H1 (cell line): ENCODE results near the gene SLC27A2. TPM values are rescaled to one million over a fixed set of nuclear protein-coding genes. Genes with fewer than 3 reads are reported as not detected.

Source experiments
- CTCF ChIA-PET: fragments of 300-600 bp; sonication (Branson Sonifier 250); formaldehyde crosslinking; loops from one replicate; lab custom pipeline; 2021; ENCODE audit not compliant: partially characterized antibody; lab: Charles Lee
- POLR2A ChIA-PET: fragments of 300-600 bp; sonication (Branson Sonifier 250); formaldehyde crosslinking; loops from one replicate; lab custom pipeline; 2021; ENCODE audit warnings: inconsistent platforms; ENCODE audit not compliant: partially characterized antibody; lab: Charles Lee
- DNase-seq, 2 experiments: peaks; one replicate each; pipeline versions ENCODE4 v3.0.0 to v3.0.0-alpha.2; 2010 to 2022; ENCODE audit warnings: low spot score in 2 of 2, low read depth in 1 of 2, mixed read lengths in 1 of 2
- FAIRE-seq: peaks from 2 replicates; lab custom pipeline; 2011; peaks lifted over from hg19 to GRCh38; lab: Jason Lieb, UNC
- H2AFZ ChIP-seq: 2 replicates; pipeline ENCODE4 v1.8.1; 2012; ENCODE audit warnings: low read length, inconsistent platforms
- H2AK5ac ChIP-seq: 2 replicates; pipeline ENCODE4 v1.6.1; 2013; ENCODE audit warnings: low read depth, low read length
- H2BK120ac ChIP-seq: replicated peaks from 2 replicates; pipeline ENCODE3; 2013; ENCODE audit warnings: low read depth, low read length, inconsistent platforms
- H2BK12ac ChIP-seq: 2 replicates; pipeline ENCODE4 v1.6.1; 2013; ENCODE audit warnings: low read depth, low read length
- H2BK15ac ChIP-seq: 2 replicates; pipeline ENCODE4 v1.6.1; 2013; ENCODE audit warnings: low read length
- H2BK20ac ChIP-seq: 2 replicates; pipeline ENCODE4 v1.6.1; 2013; ENCODE audit warnings: low read length
- H2BK5ac ChIP-seq: 2 replicates; pipeline ENCODE4 v1.6.1; 2013; ENCODE audit warnings: low read depth, low read length
- H3K14ac ChIP-seq: 2 replicates; pipeline ENCODE4 v1.6.1; 2013; ENCODE audit warnings: inconsistent platforms; ENCODE audit not compliant: insufficient read length
- H3K18ac ChIP-seq: 2 replicates; pipeline ENCODE4 v1.6.1; 2013; ENCODE audit warnings: low read length; ENCODE audit errors: extremely low read depth
- H3K23ac ChIP-seq: 2 replicates; pipeline ENCODE4 v1.6.1; 2013; ENCODE audit warnings: inconsistent platforms; ENCODE audit not compliant: insufficient read length
- H3K23me2 ChIP-seq: 2 replicates; pipeline ENCODE4 v1.6.1; 2013; ENCODE audit warnings: low read depth, low read length
- H3K27ac ChIP-seq: 2 replicates; pipeline ENCODE4 v1.6.1; 2011; ENCODE audit warnings: low read depth, low read length, inconsistent platforms
- H3K27me3 ChIP-seq, 4 experiments: replicated peaks in 1 of 4; 1 replicate in 1 of 4; 2 replicates in 3 of 4; pipeline versions ENCODE4 v1.6.1 to v1.8.1; 2011 to 2013; ENCODE audit warnings: low read length in 3 of 4, mild to moderate bottlenecking in 3 of 4, inconsistent platforms in 2 of 4, mixed read lengths in 2 of 4, moderate library complexity in 1 of 4; ENCODE audit not compliant: control insufficient read depth in 3 of 4, insufficient read depth in 3 of 4; ENCODE audit errors: extremely low read depth in 1 of 4
- H3K36me3 ChIP-seq, 4 experiments: 2 replicates each; pipeline versions ENCODE4 v1.6.1 to v1.8.1; 2011 to 2013; ENCODE audit warnings: mild to moderate bottlenecking in 4 of 4, low read length in 3 of 4, moderate library complexity in 2 of 4, control low read depth in 1 of 4, inconsistent platforms in 1 of 4; ENCODE audit not compliant: insufficient read depth in 4 of 4, control insufficient read depth in 2 of 4
- H3K4ac ChIP-seq: replicated peaks from 2 replicates; pipeline ENCODE3; 2013; ENCODE audit warnings: low read length, low read depth, mixed read lengths, inconsistent platforms; ENCODE audit not compliant: insufficient read length
- H3K4me1 ChIP-seq, 4 experiments: replicated peaks in 1 of 4; 1 replicate in 1 of 4; 2 replicates in 3 of 4; pipeline versions ENCODE4 v1.6.1 to v1.8.1; 2011 to 2013; ENCODE audit warnings: low read length in 3 of 4, inconsistent platforms in 2 of 4, mixed read lengths in 1 of 4; ENCODE audit not compliant: insufficient read depth in 4 of 4, control insufficient read depth in 3 of 4
- H3K4me2 ChIP-seq, 2 experiments: 2 replicates each; pipeline versions ENCODE4 v1.6.1 to v1.8.1; 2011 to 2013; ENCODE audit warnings: low read depth in 2 of 2, low read length in 2 of 2, control low read depth in 1 of 2, inconsistent platforms in 1 of 2, mild to moderate bottlenecking in 1 of 2; ENCODE audit not compliant: insufficient read depth in 1 of 2
- H3K4me3 ChIP-seq, 4 experiments: fragments of 200-600, 300-600 bp in 1 of 4; sonication (generic), shearing (Covaris generic), sonication (Bioruptor Twin) in 1 of 4; 2 replicates each; pipeline versions ENCODE4 v1.5.1 to v1.8.1; 2011 to 2016; ENCODE audit warnings: low read length in 4 of 4, low read depth in 3 of 4, control low read depth in 2 of 4, inconsistent platforms in 2 of 4, mild to moderate bottlenecking in 2 of 4, mixed read lengths in 1 of 4, moderate library complexity in 1 of 4; ENCODE audit not compliant: insufficient read depth in 2 of 4; ENCODE audit errors: extremely low read depth in 1 of 4
- H3K56ac ChIP-seq: replicated peaks from 2 replicates; pipeline ENCODE3; 2013; ENCODE audit warnings: low read depth, mild to moderate bottlenecking, mixed read lengths, low read length, inconsistent platforms; ENCODE audit not compliant: insufficient read length
- H3K79me1 ChIP-seq: 2 replicates; pipeline ENCODE4 v1.6.1; 2013; ENCODE audit warnings: low read depth, low read length, control low read depth
- H3K79me2 ChIP-seq, 2 experiments: 2 replicates each; pipeline versions ENCODE4 v1.6.1 to v1.8.1; 2012 to 2013; ENCODE audit warnings: low read length in 2 of 2, mild to moderate bottlenecking in 2 of 2, inconsistent platforms in 1 of 2; ENCODE audit not compliant: insufficient read depth in 2 of 2, control insufficient read depth in 1 of 2
- H3K9ac ChIP-seq, 4 experiments: replicated peaks in 1 of 4; 1 replicate in 1 of 4; 2 replicates in 3 of 4; pipeline versions ENCODE4 v1.6.1 to v1.8.1; 2011 to 2013; ENCODE audit warnings: low read depth in 3 of 4, low read length in 3 of 4, control low read depth in 2 of 4, mild to moderate bottlenecking in 2 of 4, moderate library complexity in 2 of 4, inconsistent platforms in 1 of 4; ENCODE audit errors: extremely low read depth in 1 of 4
- H3K9me3 ChIP-seq, 2 experiments: 2 replicates each; pipeline versions ENCODE4 v1.6.1 to v1.8.1; 2012 to 2013; ENCODE audit warnings: mild to moderate bottlenecking in 2 of 2, moderate library complexity in 2 of 2, control low read depth in 1 of 2, inconsistent platforms in 1 of 2, low read depth in 1 of 2, low read length in 1 of 2, mixed read lengths in 1 of 2; ENCODE audit not compliant: insufficient read depth in 2 of 2
- H4K20me1 ChIP-seq, 2 experiments: replicated peaks in 1 of 2; 2 replicates each; pipeline versions ENCODE3 to v1.8.1; 2011 to 2013; ENCODE audit warnings: inconsistent platforms in 2 of 2, low read length in 2 of 2, mild to moderate bottlenecking in 1 of 2; ENCODE audit not compliant: insufficient read depth in 2 of 2, control insufficient read depth in 1 of 2
- H4K5ac ChIP-seq: 2 replicates; pipeline ENCODE4 v1.6.1; 2013; ENCODE audit warnings: low read length, low read depth, mixed read lengths, inconsistent platforms; ENCODE audit not compliant: insufficient read length
- H4K8ac ChIP-seq: 2 replicates; pipeline ENCODE4 v1.8.0; 2013; ENCODE audit warnings: mild to moderate bottlenecking, moderate library complexity, low read length, inconsistent platforms; ENCODE audit not compliant: insufficient read depth; ENCODE audit errors: extremely low read depth
- H4K91ac ChIP-seq: replicated peaks from 2 replicates; pipeline ENCODE3; 2013; ENCODE audit warnings: low read length, mixed read lengths, inconsistent platforms; ENCODE audit not compliant: insufficient read length
- BRCA1 ChIP-seq: IDR thresholded peaks from 2 replicates; pipeline ENCODE4 v1.6.1; 2012; ENCODE audit warnings: low read depth, low read length, improper control_type of control experiment
- CREB1 ChIP-seq: IDR thresholded peaks from 2 replicates; pipeline ENCODE4 v1.6.1; 2012; ENCODE audit warnings: inconsistent platforms
- EZH2 ChIP-seq: fragments of 200-600 bp; sonication (generic); IDR thresholded peaks from 2 replicates; pipeline ENCODE4 v1.7.1; 2012; ENCODE audit warnings: low read depth, mild to moderate bottlenecking, moderate library complexity, low read length, inconsistent platforms; ENCODE audit not compliant: severe bottlenecking
- GTF2F1 ChIP-seq: IDR thresholded peaks from 2 replicates; pipeline ENCODE4 v1.6.1; 2012; ENCODE audit warnings: low read depth, low read length, improper control_type of control experiment, borderline replicate concordance
- MAFK ChIP-seq: IDR thresholded peaks from 2 replicates; pipeline ENCODE4 v1.6.1; 2012; ENCODE audit warnings: low read depth, mild to moderate bottlenecking, improper control_type of control experiment, low read length
- POLR2A ChIP-seq, 2 experiments: IDR thresholded peaks; 1 replicate in 1 of 2; 2 replicates in 1 of 2; pipeline ENCODE4 v1.6.1; 2011; ENCODE audit warnings: low read depth in 2 of 2, low read length in 2 of 2, mild to moderate bottlenecking in 2 of 2; ENCODE audit errors: control extremely low read depth in 1 of 2
- POLR2AphosphoS5 ChIP-seq: IDR thresholded peaks from 2 replicates; pipeline ENCODE4 v1.6.1; 2011; ENCODE audit warnings: low read depth, low read length
- RNF2 ChIP-seq: fragments of 200-900, 300-1000 bp; sonication (generic); IDR thresholded peaks from 2 replicates; pipeline ENCODE4 v1.7.1; 2016; ENCODE audit warnings: borderline replicate concordance, low read depth, mild to moderate bottlenecking, antibody characterized with exemption, low read length; ENCODE audit not compliant: poor library complexity, severe bottlenecking; ENCODE audit errors: missing control alignments
- RXRA ChIP-seq: IDR thresholded peaks from 2 replicates; pipeline ENCODE4 v1.6.1; 2011; ENCODE audit warnings: low read depth, mild to moderate bottlenecking, low read length, moderate library complexity; ENCODE audit not compliant: insufficient read depth
- TBP ChIP-seq: IDR thresholded peaks from 2 replicates; pipeline ENCODE4 v1.6.1; 2011; ENCODE audit warnings: low read depth, low read length, improper control_type of control experiment
- WGBS, 2 experiments: shearing (Covaris generic) in 1 of 2; methylation state at CpG; one replicate each; pipeline versions ENCODE4 v1.1.6 to v1.1.7; 2013 to 2015; ENCODE audit warnings: low lambda C conversion rate in 2 of 2, mixed read lengths in 2 of 2, inconsistent platforms in 1 of 2, low coverage in 1 of 2, missing lambda C conversion rate in 1 of 2; ENCODE audit not compliant: insufficient replicate concordance in 2 of 2, insufficient coverage in 1 of 2, insufficient read length in 1 of 2; ENCODE audit errors: extremely low coverage in 1 of 2, missing lambda C conversion rate in 1 of 2; 5-methylcytosine and 5-hydroxymethylcytosine counted together
- polyA plus RNA-seq, 7 experiments: library from polyadenylated mRNA; depleted of rRNA in 3 of 7; stranded (reverse) in 5 of 7; unstranded in 2 of 7; fragments of >200 nt in 5 of 7; fragments of 200-250 nt in 2 of 7; gene quantifications; 1 replicate in 5 of 7; 2 replicates in 1 of 7; 4 replicates in 1 of 7; pipeline versions ENCODE4 v1.2.1 to v1.2.3, GENCODE V29; 2011 to 2013; ENCODE audit warnings: missing spikeins in 2 of 7, mixed read lengths in 2 of 7
- total RNA-seq: library from RNA; stranded (reverse); fragmentation: NEBNext Ultra II Directional; extraction: Animal tissue kit (Norgen Biotek cat#: 25700); gene quantifications from 2 replicates; pipeline ENCODE4 v1.2.1, GENCODE V29; 2021

Gene SLC27A2
- total and polyA plus RNA-seq, 2 of the 8 experiments (the other 6 are each of a cell fraction or from before 2014, with no cell fraction given): 5.6 to 5.8 TPM

- no peak overlapping the region for H2BK20ac ChIP-seq
- H3K36me3 ChIP-seq: no peaks in the 10 kb centered on the region; a peak in 1 of 8 replicates
- H4K91ac ChIP-seq: no peak overlapping the region
- no peak overlapping the region for H3K9ac ChIP-seq
- no peak overlapping the region for H3K4ac ChIP-seq
- no peak overlapping the region for H4K8ac ChIP-seq
- no peaks in the 10 kb centered on the region for H3K9me3 ChIP-seq
- no peak overlapping the region for H3K4me3 ChIP-seq
- 86% methylated on average over 2 of the region's 2 CpGs; no CpG with 5 or more reads in 1 of the 2 experiments for whole genome bisulfite sequencing, 2 experiments
- no peak overlapping the region for H2BK15ac ChIP-seq
- no peak overlapping the region for H3K56ac ChIP-seq
- no peak overlapping the region for H2AFZ ChIP-seq
- H3K4me2 ChIP-seq: no peak overlapping the region
- no peaks in the 10 kb centered on the region for H3K79me1 ChIP-seq
- no peak overlapping the region for H4K5ac ChIP-seq
- no peak overlapping the region for H2BK5ac ChIP-seq
- no peak overlapping the region for H3K14ac ChIP-seq
- DNase-seq: no peak
- H4K20me1 ChIP-seq: no peaks in the 10 kb centered on the region
- no peaks in the 10 kb centered on the region for H3K23me2 ChIP-seq
- H3K79me2 ChIP-seq: no peaks in the 10 kb centered on the region
- POLR2A ChIA-PET: no interaction called here
- H3K23ac ChIP-seq: no peak overlapping the region
- no peak overlapping the region for H3K27ac ChIP-seq
- FAIRE-seq: no peak
- H2BK120ac ChIP-seq: no peak overlapping the region
- CTCF ChIA-PET: no interaction called here
- H2AK5ac ChIP-seq: no peak overlapping the region
- H2BK12ac ChIP-seq: no peak overlapping the region
- no peak overlapping the region for H3K18ac ChIP-seq
- no peaks in the 10 kb centered on the region for H3K4me1 ChIP-seq
- H3K27me3 ChIP-seq: no peaks in the 10 kb centered on the region
- TF ChIP-seq CREB1 (no peak), MAFK (no peak), RNF2 (no peak), POLR2A (IDR thresholded peaks at IDR 0.05; ENCODE audit: control extremely low read depth in 1 of 2, low read depth in 2 of 2, low read length in 2 of 2) (no peak), POLR2AphosphoS5 (no peak), GTF2F1 (no peak), TBP (no peak), BRCA1 (no peak), EZH2 (no peak), RXRA (no peak)
Measured at GRCh38 chr15:50234764-50235163, 52.8 kb downstream of the SLC27A2 start.
